Sigmoid colon (tissue), 4 donors: ENCODE data around the gene LY9.

Experiments used
- CTCF ChIP-seq, 4 experiments: fragments of 450-650 bp in 3 of 4; fragments of 200-600 bp in 1 of 4; IDR thresholded peaks; one replicate each; pipeline ENCODE4 v1.5.1; 2016 to 2019; ENCODE audit warnings: antibody characterized with exemption in 4 of 4, mild to moderate bottlenecking in 3 of 4, moderate library complexity in 2 of 4
- EP300 ChIP-seq, 4 donors: sonication (generic); formaldehyde crosslinking; IDR thresholded peaks; one replicate each; pipeline ENCODE4 v1.6.1; 2017; ENCODE audit warnings: antibody characterized with exemption in 4 of 4
- POLR2AphosphoS5 ChIP-seq, 4 donors: sonication (generic); formaldehyde crosslinking; IDR thresholded peaks; one replicate each; pipeline ENCODE4 v1.6.1; 2017; ENCODE audit warnings: antibody characterized with exemption in 4 of 4

GRCh38 chr1:160863061-160863773 is 67.2 kb downstream of the LY9 start:
- no peak for TF ChIP-seq CTCF (IDR thresholded peaks at IDR 0.05)
- no peak for TF ChIP-seq POLR2AphosphoS5 (IDR thresholded peaks at IDR 0.05)
- TF ChIP-seq EP300 (IDR thresholded peaks at IDR 0.05) = no peak
